KMS-11 (cell line): Measurements from ENCODE around the gene ATL2.

Experiments
- H2AFZ ChIP-seq: fragments of 200-600 bp; sonication (generic); 2 replicates; pipeline ENCODE4 v1.6.1; 2016; ENCODE audit warnings: antibody characterized with exemption, mixed run types, low read depth
- H3K27ac ChIP-seq: fragments of 200-600 bp; sonication (generic); 2 replicates; pipeline ENCODE4 v1.6.1; 2016; ENCODE audit warnings: mild to moderate bottlenecking, mixed run types
- H3K27me3 ChIP-seq: fragments of 200-600 bp; sonication (generic); 2 replicates; pipeline ENCODE4 v1.6.1; 2017; ENCODE audit warnings: mild to moderate bottlenecking, low read depth, mixed run types, moderate library complexity; ENCODE audit not compliant: insufficient read depth
- H3K36me3 ChIP-seq: fragments of 200-600 bp; sonication (generic); 2 replicates; pipeline ENCODE4 v1.6.1; 2017; ENCODE audit warnings: mild to moderate bottlenecking, mixed run types; ENCODE audit not compliant: insufficient read depth
- H3K4me1 ChIP-seq: fragments of 200-600 bp; sonication (generic); 2 replicates; pipeline ENCODE4 v1.6.1; 2016; ENCODE audit warnings: mild to moderate bottlenecking, low read depth, mixed run types; ENCODE audit not compliant: poor library complexity, severe bottlenecking
- H3K4me2 ChIP-seq: fragments of 200-600 bp; sonication (generic); 2 replicates; pipeline ENCODE4 v1.7.0; 2016; ENCODE audit warnings: mild to moderate bottlenecking, mixed run types
- H3K4me3 ChIP-seq: fragments of 200-600 bp; sonication (generic); IDR thresholded peaks from 2 replicates; pipeline ENCODE4 v1.6.1; 2017; ENCODE audit warnings: low read depth, low read length, mixed read lengths; ENCODE audit not compliant: insufficient read depth
- H3K79me2 ChIP-seq: fragments of 200-600 bp; sonication (generic); 2 replicates; pipeline ENCODE4 v1.6.1; 2016; ENCODE audit warnings: low read depth, mixed run types; ENCODE audit not compliant: insufficient read depth
- H3K9ac ChIP-seq: fragments of 200-600 bp; sonication (generic); 2 replicates; pipeline ENCODE4 v1.6.1; 2016; ENCODE audit warnings: mild to moderate bottlenecking, mixed run types
- H4K20me1 ChIP-seq: fragments of 200-600 bp; sonication (generic); 2 replicates; pipeline ENCODE4 v1.6.1; 2016; ENCODE audit warnings: mild to moderate bottlenecking, mixed run types; ENCODE audit not compliant: insufficient read depth
- TF ChIP-seq, protein P1 (sequence below): fragments of 200-600 bp; sonication (generic); conservative IDR thresholded peaks from 2 replicates; pipeline ENCODE4 v1.6.1; 2017; ENCODE audit warnings: low read depth, mild to moderate bottlenecking, antibody characterized with exemption, low read length, moderate library complexity, mixed read lengths

ATL2 gene

DNA sequence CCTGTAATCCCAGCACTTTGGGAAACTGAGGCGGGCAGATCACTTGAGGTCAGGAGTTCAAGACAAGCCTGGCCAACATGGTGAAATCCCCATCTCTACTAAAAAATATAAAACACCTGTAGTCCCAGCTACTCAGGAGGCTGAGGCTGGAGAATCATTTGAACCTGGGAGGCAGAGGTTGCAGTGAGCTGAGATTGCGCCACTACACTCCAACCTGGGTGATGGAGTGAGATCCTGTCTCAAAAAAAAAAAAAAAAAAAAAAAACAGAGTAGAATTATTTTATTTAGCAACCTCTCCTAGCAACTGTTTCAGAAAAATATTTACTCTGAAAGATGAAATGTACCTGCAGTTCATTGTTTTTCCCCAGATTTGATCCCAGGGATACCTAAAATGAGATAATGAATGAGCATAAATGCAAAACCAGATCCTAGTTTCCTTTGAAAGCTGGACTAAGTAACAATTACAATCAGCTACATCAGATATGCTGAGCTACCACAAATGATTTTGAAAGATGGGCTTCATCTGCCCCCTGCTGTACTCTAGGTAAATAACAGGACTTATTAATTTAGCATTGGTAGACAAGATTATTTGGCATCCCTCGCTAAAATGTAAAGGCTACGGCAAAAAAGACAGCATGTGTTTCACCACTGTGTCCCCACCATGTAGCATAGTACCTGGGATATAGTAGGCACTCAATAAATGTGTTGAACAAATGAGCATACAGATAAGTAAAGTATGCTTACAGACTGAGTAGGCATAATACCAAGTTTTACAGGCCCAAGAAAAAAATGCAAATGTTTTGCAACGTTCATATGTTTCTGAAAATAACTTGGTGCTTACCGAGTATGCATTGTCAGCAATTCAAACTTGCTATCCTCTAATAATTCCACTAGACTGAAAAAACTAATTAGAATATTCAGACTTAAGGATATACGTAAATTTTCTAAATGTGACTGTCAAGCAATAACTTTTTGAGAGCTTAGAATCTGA is 102.5 kb downstream of the ATL2 start:
- no peaks in the 10 kb centered on the region for H3K36me3 ChIP-seq
- no peak overlapping the region for H2AFZ ChIP-seq
- H3K4me1 ChIP-seq, result peaks cover 22% of the 10 kb centered on the region
- no peaks in the 10 kb centered on the region for H3K27me3 ChIP-seq
- no peaks in the 10 kb centered on the region for H4K20me1 ChIP-seq
- H3K4me2 ChIP-seq, result no peak overlapping the region
- TF ChIP-seq, protein P1, sequence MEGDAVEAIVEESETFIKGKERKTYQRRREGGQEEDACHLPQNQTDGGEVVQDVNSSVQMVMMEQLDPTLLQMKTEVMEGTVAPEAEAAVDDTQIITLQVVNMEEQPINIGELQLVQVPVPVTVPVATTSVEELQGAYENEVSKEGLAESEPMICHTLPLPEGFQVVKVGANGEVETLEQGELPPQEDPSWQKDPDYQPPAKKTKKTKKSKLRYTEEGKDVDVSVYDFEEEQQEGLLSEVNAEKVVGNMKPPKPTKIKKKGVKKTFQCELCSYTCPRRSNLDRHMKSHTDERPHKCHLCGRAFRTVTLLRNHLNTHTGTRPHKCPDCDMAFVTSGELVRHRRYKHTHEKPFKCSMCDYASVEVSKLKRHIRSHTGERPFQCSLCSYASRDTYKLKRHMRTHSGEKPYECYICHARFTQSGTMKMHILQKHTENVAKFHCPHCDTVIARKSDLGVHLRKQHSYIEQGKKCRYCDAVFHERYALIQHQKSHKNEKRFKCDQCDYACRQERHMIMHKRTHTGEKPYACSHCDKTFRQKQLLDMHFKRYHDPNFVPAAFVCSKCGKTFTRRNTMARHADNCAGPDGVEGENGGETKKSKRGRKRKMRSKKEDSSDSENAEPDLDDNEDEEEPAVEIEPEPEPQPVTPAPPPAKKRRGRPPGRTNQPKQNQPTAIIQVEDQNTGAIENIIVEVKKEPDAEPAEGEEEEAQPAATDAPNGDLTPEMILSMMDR, result peak; percentile 92
- no peak overlapping the region for H3K4me3 ChIP-seq
- H3K9ac ChIP-seq, result no peak overlapping the region
- no peak overlapping the region for H3K27ac ChIP-seq
- H3K79me2 ChIP-seq, result no peaks in the 10 kb centered on the region

DNA sequence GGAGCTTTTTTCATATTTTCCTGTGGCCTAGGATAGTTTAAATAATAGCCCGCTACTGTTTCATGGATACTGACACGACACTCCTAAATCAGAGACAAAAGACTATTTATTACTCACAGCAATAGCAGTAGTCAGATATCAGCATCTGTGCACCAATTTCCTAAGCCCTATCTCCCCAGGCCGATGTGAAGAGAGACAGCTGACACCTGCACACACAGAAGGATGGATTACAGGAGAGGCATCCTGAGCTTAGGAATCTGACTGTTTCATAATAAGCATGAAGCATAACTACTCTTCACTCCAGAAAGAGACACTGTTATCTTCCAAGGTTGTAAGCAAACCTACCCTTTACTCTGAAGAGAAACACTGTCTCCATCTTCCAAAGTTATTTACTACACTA is 105.4 kb downstream of the ATL2 start:
- TF ChIP-seq, protein P1, result no peak
- Histone ChIP-seq H4K20me1 (no peaks in the 10 kb centered on the region), H3K27ac (no peak overlapping the region), H3K9ac (no peak overlapping the region), H3K4me1 (peaks cover 33% of the 10 kb centered on the region), H3K4me3 (no peak overlapping the region), H3K27me3 (no peaks in the 10 kb centered on the region), H3K36me3 (no peaks in the 10 kb centered on the region), H2AFZ (no peak overlapping the region), H3K79me2 (no peaks in the 10 kb centered on the region), H3K4me2 (no peak overlapping the region)

DNA sequence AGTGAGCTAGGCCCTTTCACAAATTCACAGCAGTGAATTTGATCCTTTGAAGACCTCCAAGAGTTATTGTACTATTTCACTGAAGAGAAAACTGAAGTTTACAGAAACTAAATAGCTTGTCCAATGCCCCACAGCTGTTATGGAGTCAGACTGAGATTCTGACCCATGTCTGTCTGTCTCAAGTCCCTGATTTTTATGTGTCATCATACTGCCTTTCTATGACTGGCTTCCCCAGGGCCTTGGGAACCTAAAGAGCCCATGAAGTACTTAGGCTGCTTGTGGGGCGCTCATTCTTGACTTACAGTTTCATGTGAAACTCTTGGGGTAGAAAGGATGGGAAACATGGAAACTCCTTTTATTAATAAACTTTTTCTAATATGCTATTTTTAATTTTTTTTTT is 107.7 kb downstream of the ATL2 start:
- Histone ChIP-seq H3K4me2 (no peak overlapping the region), H3K27ac (no peak overlapping the region), H3K36me3 (no peaks in the 10 kb centered on the region), H4K20me1 (no peaks in the 10 kb centered on the region), H3K9ac (no peak overlapping the region), H3K4me1 (peaks cover 25% of the 10 kb centered on the region), H2AFZ (no peak overlapping the region), H3K27me3 (no peaks in the 10 kb centered on the region), H3K79me2 (no peaks in the 10 kb centered on the region), H3K4me3 (no peak overlapping the region)
- TF ChIP-seq, protein P1, result no peak

DNA sequence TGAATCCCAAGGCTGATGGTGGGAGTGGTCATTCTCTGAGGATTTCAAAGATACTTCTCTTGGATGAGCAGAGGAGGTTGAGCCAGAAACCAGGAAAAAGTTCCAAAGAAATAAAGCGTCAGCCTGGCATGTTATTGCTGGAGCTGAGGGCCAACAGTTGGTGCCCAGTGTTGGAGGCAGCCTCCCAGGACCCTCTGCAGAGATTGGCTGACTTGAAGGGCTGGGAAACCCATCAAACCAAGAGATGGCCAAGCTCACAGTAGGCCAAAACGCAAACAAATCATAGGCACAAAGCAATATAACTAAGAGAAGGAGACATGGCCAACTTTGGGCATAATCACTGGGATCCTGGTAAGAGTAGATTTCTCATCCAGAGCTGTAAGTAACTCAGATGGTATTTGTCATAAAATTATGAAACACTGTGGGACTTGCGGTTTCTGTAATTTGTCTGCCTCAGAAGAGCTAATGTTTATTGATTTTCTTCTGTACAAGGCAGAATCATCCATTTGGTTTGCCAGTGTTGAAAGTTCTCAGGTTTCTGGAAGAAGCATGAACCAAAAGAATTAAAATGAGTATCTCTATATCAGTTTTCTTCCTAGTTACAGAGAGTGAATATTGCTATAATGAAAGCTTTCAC is 108.3 kb downstream of the ATL2 start:
- Histone ChIP-seq H3K36me3 (no peaks in the 10 kb centered on the region), H3K4me2 (no peak overlapping the region), H3K4me3 (no peak overlapping the region), H4K20me1 (no peaks in the 10 kb centered on the region), H3K27ac (no peak overlapping the region), H3K9ac (no peak overlapping the region), H3K79me2 (no peaks in the 10 kb centered on the region), H3K4me1 (peaks cover 19% of the 10 kb centered on the region), H3K27me3 (no peaks in the 10 kb centered on the region), H2AFZ (no peak overlapping the region)
- TF ChIP-seq, protein P1, result no peak
